DOHH2 (cell line): ENCODE data around the gene HERC2.
A peak's percentile ranks its signal among the peaks of the same experiment; 100 is the strongest.

ENCODE experiments used
- EZH2phosphoT487 ChIP-seq: fragments of 200-600 bp; sonication (generic); IDR thresholded peaks from 2 replicates; pipeline ENCODE4 v1.6.1; 2017; ENCODE audit warnings: borderline replicate concordance, mild to moderate bottlenecking, antibody characterized with exemption, low read length, moderate library complexity, mixed read lengths
- TF ChIP-seq, protein P1 (sequence below): fragments of 200-600 bp; sonication (generic); IDR thresholded peaks from one replicate; pipeline ENCODE4 v1.5.1; 2014; ENCODE audit warnings: antibody characterized with exemption, mild to moderate bottlenecking, low read depth, low read length; ENCODE audit not compliant: poor library complexity, severe bottlenecking

GRCh38 chr15:28123408-28124023 is 198.5 kb downstream of the HERC2 start:
- TF ChIP-seq EZH2phosphoT487, result no peak
- TF ChIP-seq, protein P1, sequence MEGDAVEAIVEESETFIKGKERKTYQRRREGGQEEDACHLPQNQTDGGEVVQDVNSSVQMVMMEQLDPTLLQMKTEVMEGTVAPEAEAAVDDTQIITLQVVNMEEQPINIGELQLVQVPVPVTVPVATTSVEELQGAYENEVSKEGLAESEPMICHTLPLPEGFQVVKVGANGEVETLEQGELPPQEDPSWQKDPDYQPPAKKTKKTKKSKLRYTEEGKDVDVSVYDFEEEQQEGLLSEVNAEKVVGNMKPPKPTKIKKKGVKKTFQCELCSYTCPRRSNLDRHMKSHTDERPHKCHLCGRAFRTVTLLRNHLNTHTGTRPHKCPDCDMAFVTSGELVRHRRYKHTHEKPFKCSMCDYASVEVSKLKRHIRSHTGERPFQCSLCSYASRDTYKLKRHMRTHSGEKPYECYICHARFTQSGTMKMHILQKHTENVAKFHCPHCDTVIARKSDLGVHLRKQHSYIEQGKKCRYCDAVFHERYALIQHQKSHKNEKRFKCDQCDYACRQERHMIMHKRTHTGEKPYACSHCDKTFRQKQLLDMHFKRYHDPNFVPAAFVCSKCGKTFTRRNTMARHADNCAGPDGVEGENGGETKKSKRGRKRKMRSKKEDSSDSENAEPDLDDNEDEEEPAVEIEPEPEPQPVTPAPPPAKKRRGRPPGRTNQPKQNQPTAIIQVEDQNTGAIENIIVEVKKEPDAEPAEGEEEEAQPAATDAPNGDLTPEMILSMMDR, result peak; percentile 64
